Fibroblast of pulmonary artery (primary cell): ENCODE results near the gene PTPRC.

Experiments used
- DNase-seq: peaks from one replicate; pipeline ENCODE4 v3.0.0-alpha.2; 2010; ENCODE audit warnings: low read depth
- H3K4me3 ChIP-seq: replicated peaks from 2 replicates; pipeline ENCODE4 v1.5.1; 2011; ENCODE audit warnings: low read depth, mild to moderate bottlenecking, control low read depth, low read length, moderate library complexity
- CTCF ChIP-seq: IDR thresholded peaks from 2 replicates; pipeline ENCODE4 v1.5.1; 2011; ENCODE audit warnings: mild to moderate bottlenecking, control low read depth, low read length, inconsistent platforms; ENCODE audit errors: missing control alignments

The PTPRC gene

DNA sequence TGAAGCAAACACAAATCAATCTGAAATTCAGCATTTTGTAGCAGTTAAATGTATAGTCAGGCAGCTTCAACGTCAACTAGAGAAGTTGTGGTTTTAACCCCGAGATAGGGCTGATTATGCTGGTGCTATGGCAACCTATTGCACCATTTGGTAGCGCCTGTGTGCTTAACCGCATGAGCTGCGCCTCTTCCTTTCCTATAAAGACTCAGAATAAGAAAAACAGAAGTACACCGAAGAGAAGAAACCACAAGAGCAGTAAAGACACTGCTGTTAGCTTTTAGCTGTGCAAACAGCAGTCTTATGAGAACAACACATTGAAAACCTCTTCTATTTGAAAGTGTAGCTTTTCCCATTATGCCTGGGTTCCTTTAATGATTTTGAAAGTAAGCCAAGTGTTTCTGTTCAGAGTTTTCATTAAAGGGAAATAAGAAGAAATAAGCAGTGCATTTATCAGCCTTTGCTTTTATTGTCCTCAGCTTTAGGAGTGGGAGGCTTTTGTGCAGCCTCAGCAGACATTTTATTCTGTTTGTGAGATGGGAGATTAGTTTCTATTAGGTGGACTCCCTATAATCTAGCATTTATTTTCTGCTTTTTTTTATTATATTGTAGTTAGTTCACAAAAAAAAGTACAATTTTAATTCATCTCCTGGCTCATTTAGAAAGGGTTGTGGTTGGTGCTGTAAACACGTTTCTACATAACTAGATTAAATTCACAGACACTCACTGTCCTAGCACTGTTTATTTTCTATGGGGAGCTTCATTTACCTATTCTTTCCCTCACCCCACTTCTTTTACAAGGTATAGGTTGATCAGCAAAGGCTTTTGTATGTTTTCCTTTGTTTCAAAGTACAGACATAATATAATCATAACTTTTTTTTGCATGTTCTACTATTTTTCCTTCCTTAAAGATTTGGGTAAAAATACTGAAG, 43.3 kb downstream of the PTPRC start:
- peak; percentile 95 for DNase-seq
- peak overlapping the region; percentile 23 for H3K4me3 ChIP-seq
- TF ChIP-seq CTCF: no peak

GRCh38 chr1:198682850-198683249, 44.0 kb downstream of the PTPRC start:
- no peak for DNase-seq
- TF ChIP-seq CTCF: no peak
- no peak overlapping the region for H3K4me3 ChIP-seq

- H3K4me3 ChIP-seq: no peak overlapping the region
- no peak for TF ChIP-seq CTCF
- DNase-seq: no peak
Observed at GRCh38 chr1:198683449-198683848, 44.6 kb downstream of the PTPRC start.

- no peak overlapping the region for H3K4me3 ChIP-seq
- peak; percentile 70 for DNase-seq
- peak; percentile 33 for TF ChIP-seq CTCF
Observed at GRCh38 chr1:198686069-198686728, 47.4 kb downstream of the PTPRC start.

DNA sequence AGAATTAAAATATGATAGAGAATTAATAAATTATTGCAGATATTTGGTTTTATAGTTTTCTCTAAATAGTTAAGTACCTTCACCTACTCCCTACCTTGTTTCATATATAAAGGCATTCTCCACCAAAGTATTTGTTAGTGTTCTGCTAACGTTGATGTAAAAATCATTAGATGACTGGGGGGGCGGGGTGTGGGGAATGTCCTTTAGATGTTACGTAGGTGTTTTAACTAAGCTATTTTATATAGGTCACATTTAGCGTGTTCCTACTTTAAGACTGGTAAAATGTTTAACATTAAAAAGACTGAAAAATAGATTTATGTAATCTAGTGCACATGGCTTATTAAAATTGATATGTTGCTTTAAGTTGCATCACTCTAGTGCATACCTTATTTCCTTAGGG, 48.6 kb downstream of the PTPRC start:
- H3K4me3 ChIP-seq: no peak overlapping the region
- DNase-seq: no peak
- TF ChIP-seq CTCF: no peak

DNA sequence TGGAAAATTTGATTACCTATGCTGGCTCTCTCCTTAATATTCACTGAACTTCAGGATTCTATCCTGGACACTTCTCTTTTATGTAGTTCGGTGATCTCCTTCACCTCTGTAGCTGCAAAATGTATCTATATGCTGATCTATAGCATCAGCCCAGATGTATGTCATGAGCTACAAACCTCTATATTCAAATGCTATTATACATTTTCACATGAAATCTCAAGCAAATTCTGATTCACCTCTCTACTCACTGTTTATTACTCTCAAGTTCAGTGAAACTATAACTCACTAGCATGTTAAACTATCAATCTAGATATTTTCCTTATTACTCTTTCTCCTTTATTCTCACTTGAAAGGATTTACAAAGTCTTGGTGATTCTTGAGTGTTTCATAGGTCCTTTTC, 52.2 kb downstream of the PTPRC start:
- TF ChIP-seq CTCF: no peak
- H3K4me3 ChIP-seq: no peak overlapping the region
- no peak for DNase-seq
